IMR-90 (cell line): ENCODE data around the gene CD2AP. TPM values are rescaled to one million over a fixed set of nuclear protein-coding genes. Genes with fewer than 3 reads are reported as not detected.

Experiments used
- ATAC-seq: fragments of 200-7000 bp; cut with Tn5 transposase; 2 replicates; pipeline ENCODE4 v1.9.1; 2020; ENCODE audit warnings: low read depth, mild to moderate bottlenecking, moderate library complexity
- BruUV-seq: library from RNA; stranded (reverse); fragments of 400-500 nt; replicated peaks from 2 replicates; lab custom pipeline; 2021; lab: Mats Ljungman, UMichigan
- CTCF ChIA-PET: fragments of 300-600 bp; formaldehyde crosslinking; extraction: SDS; loops from one replicate; lab custom pipeline; 2021; ENCODE audit warnings: antibody characterized with exemption; lab: Yijun Ruan, JAX
- POLR2A ChIA-PET: fragments of 300-600 bp; sonication (Branson Sonifier 250); formaldehyde crosslinking; loops from one replicate; lab custom pipeline; 2022; ENCODE audit warnings: antibody characterized with exemption; ENCODE audit not compliant: unreplicated experiment; lab: Charles Lee
- DNase-seq: peaks from one replicate; pipeline ENCODE4 v3.0.0; 2013
- H2AFZ ChIP-seq: replicated peaks from 2 replicates; pipeline ENCODE3; 2013; ENCODE audit warnings: low read length, mild to moderate bottlenecking; ENCODE audit not compliant: poor library complexity
- H2AK5ac ChIP-seq: 2 replicates; pipeline ENCODE4 v1.6.1; 2013; ENCODE audit warnings: low read depth, low read length, inconsistent platforms
- H2AK9ac ChIP-seq: replicated peaks from 2 replicates; pipeline ENCODE3; 2013; ENCODE audit warnings: mild to moderate bottlenecking, low read depth, low read length, moderate library complexity; ENCODE audit not compliant: poor library complexity
- H2BK120ac ChIP-seq: 2 replicates; pipeline ENCODE4 v1.6.1; 2013; ENCODE audit warnings: low read depth, low read length, inconsistent platforms
- H2BK15ac ChIP-seq: 3 replicates; pipeline ENCODE4 v1.6.1; 2013; ENCODE audit warnings: low read depth, low read length, inconsistent platforms
- H2BK20ac ChIP-seq: 2 replicates; pipeline ENCODE4 v1.6.1; 2013; ENCODE audit warnings: low read depth, mild to moderate bottlenecking, inconsistent platforms, low read length, moderate library complexity
- H2BK5ac ChIP-seq: 2 replicates; pipeline ENCODE4 v1.6.1; 2013; ENCODE audit warnings: mild to moderate bottlenecking, low read depth, low read length, inconsistent platforms; ENCODE audit not compliant: poor library complexity, severe bottlenecking
- H3K14ac ChIP-seq: replicated peaks from 2 replicates; pipeline ENCODE4 v1.6.1; 2013; ENCODE audit warnings: low read depth, low read length, inconsistent platforms
- H3K18ac ChIP-seq: 2 replicates; pipeline ENCODE4 v1.6.1; 2013; ENCODE audit warnings: low read depth, low read length, control low read depth
- H3K23ac ChIP-seq: 2 replicates; pipeline ENCODE4 v1.6.1; 2013; ENCODE audit warnings: low read depth, low read length, inconsistent platforms
- H3K27ac ChIP-seq: 2 replicates; pipeline ENCODE4 v1.5.1; 2013; ENCODE audit warnings: mild to moderate bottlenecking, control low read depth, low read length; ENCODE audit not compliant: insufficient read depth
- H3K27me3 ChIP-seq: 2 replicates; pipeline ENCODE4 v1.6.1; 2013; ENCODE audit warnings: low read length; ENCODE audit not compliant: control insufficient read depth, insufficient read depth
- H3K36me3 ChIP-seq: 2 replicates; pipeline ENCODE4 v1.6.1; 2013; ENCODE audit warnings: low read length, mixed read lengths; ENCODE audit not compliant: control insufficient read depth, insufficient read depth
- H3K4ac ChIP-seq: 2 replicates; pipeline ENCODE4 v1.6.1; 2013; ENCODE audit warnings: low read depth, low read length, inconsistent platforms
- H3K4me1 ChIP-seq: 2 replicates; pipeline ENCODE4 v1.6.1; 2013; ENCODE audit warnings: low read length, mixed read lengths; ENCODE audit not compliant: control insufficient read depth, insufficient read depth
- H3K4me2 ChIP-seq: 2 replicates; pipeline ENCODE4 v1.6.1; 2013; ENCODE audit warnings: low read depth, mild to moderate bottlenecking, control low read depth, low read length, moderate library complexity
- H3K4me3 ChIP-seq: 2 replicates; pipeline ENCODE4 v1.5.1; 2013; ENCODE audit warnings: low read depth, mild to moderate bottlenecking, control low read depth, low read length, moderate library complexity; ENCODE audit not compliant: insufficient read depth
- H3K56ac ChIP-seq: 2 replicates; pipeline ENCODE4 v1.6.1; 2013; ENCODE audit warnings: low read length, inconsistent platforms; ENCODE audit not compliant: insufficient read depth; ENCODE audit errors: extremely low read depth
- H3K79me1 ChIP-seq, 2 experiments: 2 replicates each; pipeline ENCODE4 v1.6.1; 2013; ENCODE audit warnings: low read length in 2 of 2, inconsistent platforms in 1 of 2, low read depth in 1 of 2
- H3K9ac ChIP-seq: 2 replicates; pipeline ENCODE4 v1.6.1; 2013; ENCODE audit warnings: low read depth, low read length, control low read depth
- H3K9me1 ChIP-seq: 2 replicates; pipeline ENCODE4 v1.6.1; 2013; ENCODE audit warnings: low read length, inconsistent platforms; ENCODE audit not compliant: insufficient read depth
- H3K9me3 ChIP-seq: 2 replicates; pipeline ENCODE4 v1.6.1; 2013; ENCODE audit warnings: low read length; ENCODE audit not compliant: control insufficient read depth, insufficient read depth
- H4K20me1 ChIP-seq: 2 replicates; pipeline ENCODE4 v1.6.1; 2013; ENCODE audit warnings: low read length, inconsistent platforms; ENCODE audit not compliant: insufficient read depth
- H4K5ac ChIP-seq: 2 replicates; pipeline ENCODE4 v1.6.1; 2013; ENCODE audit warnings: mild to moderate bottlenecking, low read depth, low read length, control low read depth
- H4K8ac ChIP-seq, 2 experiments: 2 replicates each; pipeline ENCODE4 v1.6.1; 2013; ENCODE audit warnings: low read depth in 2 of 2, low read length in 2 of 2, control low read depth in 1 of 2, inconsistent platforms in 1 of 2
- H4K91ac ChIP-seq: 2 replicates; pipeline ENCODE4 v1.6.1; 2013; ENCODE audit warnings: low read depth, low read length, inconsistent platforms; ENCODE audit not compliant: insufficient read depth
- BHLHE40 ChIP-seq: fragments of 150-350 bp; IDR thresholded peaks from 2 replicates; pipeline ENCODE4 v1.6.1; 2016; ENCODE audit warnings: mild to moderate bottlenecking, low read depth, low read length
- CEBPB ChIP-seq: IDR thresholded peaks from 2 replicates; pipeline ENCODE4 v1.6.1; 2012; ENCODE audit warnings: low read depth, low read length, improper control_type of control experiment
- CHD1 ChIP-seq: IDR thresholded peaks from 2 replicates; pipeline ENCODE4 v1.6.1; 2012; ENCODE audit warnings: low read depth, low read length, improper control_type of control experiment
- CTCF ChIP-seq: conservative IDR thresholded peaks from 2 replicates; pipeline ENCODE4 v1.5.1; 2012; ENCODE audit warnings: mild to moderate bottlenecking, low read depth, low read length, improper control_type of control experiment
- ELK1 ChIP-seq: fragments of 150-350 bp; IDR thresholded peaks from 2 replicates; pipeline ENCODE4 v1.6.1; 2016; ENCODE audit warnings: low read depth, mild to moderate bottlenecking, low read length, moderate library complexity, borderline replicate concordance
- FOS ChIP-seq: fragments of 150-350 bp; IDR thresholded peaks from 2 replicates; pipeline ENCODE4 v1.6.1; 2016; ENCODE audit warnings: low read depth, low read length
- MAFK ChIP-seq: IDR thresholded peaks from 2 replicates; pipeline ENCODE4 v1.6.1; 2012; ENCODE audit warnings: low read depth, low read length, improper control_type of control experiment
- MAZ ChIP-seq: IDR thresholded peaks from 2 replicates; pipeline ENCODE4 v1.6.1; 2012; ENCODE audit warnings: low read depth, mild to moderate bottlenecking, low read length, improper control_type of control experiment, moderate library complexity, borderline replicate concordance
- MXI1 ChIP-seq: IDR thresholded peaks from 2 replicates; pipeline ENCODE4 v1.6.1; 2012; ENCODE audit warnings: low read depth, mild to moderate bottlenecking, low read length, moderate library complexity, borderline replicate concordance
- NFE2L2 ChIP-seq: fragments of 150-350 bp; IDR thresholded peaks from 2 replicates; pipeline ENCODE4 v1.6.1; 2016; ENCODE audit warnings: low read depth, mild to moderate bottlenecking, low read length
- POLR2A ChIP-seq: IDR thresholded peaks from 2 replicates; pipeline ENCODE4 v1.6.1; 2012; ENCODE audit warnings: mild to moderate bottlenecking, low read depth, low read length
- RAD21 ChIP-seq: IDR thresholded peaks from 2 replicates; pipeline ENCODE4 v1.6.1; 2012; ENCODE audit warnings: low read length, improper control_type of control experiment
- RCOR1 ChIP-seq: IDR thresholded peaks from 2 replicates; pipeline ENCODE4 v1.6.1; 2012; ENCODE audit warnings: mild to moderate bottlenecking, low read length, improper control_type of control experiment; ENCODE audit not compliant: insufficient replicate concordance
- RFX5 ChIP-seq: IDR thresholded peaks from 2 replicates; pipeline ENCODE4 v1.8.0; 2012; ENCODE audit warnings: low read depth, mild to moderate bottlenecking, low read length, moderate library complexity
- SMC3 ChIP-seq: fragments of 150-350 bp; IDR thresholded peaks from 2 replicates; pipeline ENCODE4 v1.6.1; 2016; ENCODE audit warnings: low read depth, mild to moderate bottlenecking, antibody characterized with exemption, low read length, moderate library complexity
- USF2 ChIP-seq: fragments of 150-350 bp; IDR thresholded peaks from 2 replicates; pipeline ENCODE4 v1.6.1; 2017; ENCODE audit warnings: mild to moderate bottlenecking, antibody characterized with exemption, low read length, low read depth
- WGBS, 2 experiments: methylation state at CpG; one replicate each; pipeline versions ENCODE4 v1.1.5 to v1.1.7; 2013; ENCODE audit warnings: missing lambda C conversion rate in 2 of 2; ENCODE audit not compliant: insufficient read length in 1 of 2; ENCODE audit errors: extremely low coverage in 2 of 2; 5-methylcytosine and 5-hydroxymethylcytosine counted together
- dilution Hi-C: fragments of 300-500 bp; cut with HindIII; formaldehyde crosslinking; loops from one replicate; pipeline ENCODE4 v1.14.3; 2018; ENCODE audit warnings: low sequenced_read_pairs; ENCODE audit not compliant: unreplicated experiment
- in situ Hi-C: fragments of 300-500 bp; cut with MboI; formaldehyde crosslinking; loops from 3 replicates; pipeline ENCODE4 v1.14.3; 2019; ENCODE audit warnings: low sequenced_read_pairs, inconsistent platforms, mixed read lengths
- intact Hi-C: fragments of 100-400 bp; cut with micrococcal nuclease; formaldehyde crosslinking; loops from 2 replicates; pipeline ENCODE4 v1.10.0; 2022
- polyA plus RNA-seq, 3 experiments: library from polyadenylated mRNA; depleted of rRNA; stranded (reverse); fragments of >200 nt; gene quantifications; 2 replicates each; pipeline ENCODE4 v1.2.3, GENCODE V29; 2012; ENCODE audit warnings: low replicate concordance in 1 of 3
- total RNA-seq: library from RNA; depleted of rRNA; stranded (reverse); fragments of >200 nt; gene quantifications from 2 replicates; pipeline ENCODE4 v1.2.3, GENCODE V29; 2012

The CD2AP gene
- total and polyA plus RNA-seq, 2 of the 4 experiments (the other 2 are of a cell fraction): 5.3 to 7.5 TPM

GRCh38 chr6:47479140-47479508 lies 1.5 kb downstream of the CD2AP start:
- peaks cover 4% of the 10 kb centered on the region; the same call in 1 of the 2 replicates for H3K9me1 ChIP-seq
- H3K9me3 ChIP-seq: no peaks in the 10 kb centered on the region
- in situ Hi-C loops: no loop called here
- no peak overlapping the region for H2AFZ ChIP-seq
- H4K8ac ChIP-seq: peak overlapping the region in 1 of 2 experiments; percentile 82; a peak in 2 of 4 replicates
- ATAC-seq: no peak
- CTCF ChIA-PET: no interaction called here
- peak overlapping the region; percentile 92 for H3K4me3 ChIP-seq
- no peak overlapping the region for H2BK120ac ChIP-seq
- WGBS, 2 experiments: no CpG with 5 or more reads among the region's 5 CpGs
- peak overlapping the region; percentile 39; the same call in 1 of the 2 replicates for H3K23ac ChIP-seq
- no peak overlapping the region for H4K91ac ChIP-seq
- peak overlapping the region; percentile 96 for H3K9ac ChIP-seq
- H2BK20ac ChIP-seq: no peak overlapping the region
- DNase-seq: peak; percentile 17
- H3K14ac ChIP-seq: 0 out of 2 replicates have a peak overlapping the region, but pooled peaks have one; percentile 48
- H4K20me1 ChIP-seq: peaks cover 12% of the 10 kb centered on the region; the same call in 1 of the 2 replicates
- no peak overlapping the region for H2BK15ac ChIP-seq
- H2BK5ac ChIP-seq: peak overlapping the region; percentile 53
- intact Hi-C loops: loop anchor here (5.0 kb wide), 4 partner anchors 108 to 382 kb away; no protein-coding TSS in a partner anchor
- TF ChIP-seq RAD21 (no peak), CHD1 (no peak), MAZ (no peak), MXI1 (no peak), FOS (no peak), RCOR1 (no peak), MAFK (no peak), CTCF (no peak), CEBPB (no peak), SMC3 (no peak), POLR2A (no peak), NFE2L2 (no peak), USF2 (no peak), BHLHE40 (no peak), ELK1 (no peak), RFX5 (no peak)
- H3K4ac ChIP-seq: no peak overlapping the region
- no TSS peak for BruUV-seq
- no peak overlapping the region for H2AK9ac ChIP-seq
- peaks cover 4 to 37% of the 10 kb centered on the region in 2 experiments; a peak in 3 of 4 replicates for H3K79me1 ChIP-seq
- peak overlapping the region; percentile 26; the same call in 1 of the 2 replicates for H4K5ac ChIP-seq
- H3K4me2 ChIP-seq: peak overlapping the region; percentile 97
- H2AK5ac ChIP-seq: no peak overlapping the region
- peaks cover 2% of the 10 kb centered on the region for H3K4me1 ChIP-seq
- peak overlapping the region; percentile 49 for H3K18ac ChIP-seq
- POLR2A ChIA-PET: interaction anchor here (0.6 kb wide), 1 partner anchor 132 kb away, joined by 4 read pairs; no protein-coding TSS in a partner anchor
- dilution Hi-C loops: no loop called here
- no peaks in the 10 kb centered on the region for H3K27me3 ChIP-seq
- no peaks in the 10 kb centered on the region for H3K36me3 ChIP-seq
- peak overlapping the region; percentile 59; the same call in 1 of the 2 replicates for H3K27ac ChIP-seq
- peak overlapping the region; percentile 12; the same call in 1 of the 2 replicates for H3K56ac ChIP-seq
